HCT116 (cell line): ENCODE data around the gene SIN3B. TPM values are rescaled to one million over a fixed set of nuclear protein-coding genes. Genes with fewer than 3 reads are reported as not detected.

Source experiments
- ATAC-seq: fragments of 200-7000 bp; cut with Tn5 transposase; 2 replicates; pipeline ENCODE4 v1.9.1; 2020; ENCODE audit warnings: mild to moderate bottlenecking, moderate library complexity
- BruUV-seq: library from RNA; stranded (reverse); fragments of 400-500 nt; replicated peaks from 2 replicates; lab custom pipeline; 2021; lab: Mats Ljungman, UMichigan
- CTCF ChIA-PET: fragments of 300-600 bp; sonication (Branson Sonifier 250); formaldehyde crosslinking; loops from one replicate; lab custom pipeline; 2021; ENCODE audit warnings: antibody characterized with exemption; lab: Charles Lee
- POLR2A ChIA-PET: fragments of 300-600, 350-600 bp; sonication (Branson Sonifier 250); formaldehyde crosslinking; loops from one replicate; lab custom pipeline; 2021; ENCODE audit warnings: antibody characterized with exemption; lab: Charles Lee
- RAD21 ChIA-PET, 2 experiments: fragments of 300-600 bp; sonication (Branson Sonifier 250); formaldehyde crosslinking; loops; one replicate each; lab custom pipeline; 2023; ENCODE audit warnings: low total read pairs in 2 of 2; ENCODE audit not compliant: uncharacterized antibody in 2 of 2, unreplicated experiment in 2 of 2, low non-redundant PET in 1 of 2; lab: Charles Lee
- DNase-seq: peaks from one replicate; pipeline ENCODE4 v3.0.0-alpha.2; 2010; ENCODE audit warnings: low read depth, low spot score
- H2AFZ ChIP-seq: fragments of 200-600 bp; shearing (Covaris generic), sonication (generic); 2 replicates; pipeline ENCODE4 v1.6.1; 2017; ENCODE audit warnings: low read depth, mixed run types, mixed read lengths, antibody characterized with exemption, low read length; ENCODE audit not compliant: poor library complexity, severe bottlenecking
- H3K27ac ChIP-seq: 2 replicates; pipeline ENCODE4 v1.5.1; 2012; ENCODE audit warnings: low read depth, low read length
- H3K27me3 ChIP-seq: fragments of 200-600 bp; sonication (generic); 2 replicates; pipeline ENCODE4 v1.6.1; 2016; ENCODE audit warnings: mixed run types, low read length, mixed read lengths; ENCODE audit not compliant: insufficient read depth
- H3K36me3 ChIP-seq, 2 experiments: fragments of 200-500 bp in 1 of 2; fragments of 200-600 bp in 1 of 2; sonication (Bioruptor generic) in 1 of 2; sonication (generic) in 1 of 2; 2 replicates each; pipeline versions ENCODE4 v1.5.1 to v1.6.1; 2014 to 2016; ENCODE audit warnings: low read length in 2 of 2, inconsistent platforms in 1 of 2, mixed read lengths in 1 of 2, mixed run types in 1 of 2; ENCODE audit not compliant: insufficient read depth in 2 of 2, control insufficient read depth in 1 of 2
- H3K4me1 ChIP-seq, 2 experiments: fragments of 200-600 bp in 1 of 2; sonication (generic) in 1 of 2; 2 replicates each; pipeline versions ENCODE4 v1.5.1 to v1.6.1; 2012 to 2017; ENCODE audit warnings: low read length in 2 of 2, inconsistent platforms in 1 of 2, mild to moderate bottlenecking in 1 of 2, mixed read lengths in 1 of 2, mixed run types in 1 of 2, moderate library complexity in 1 of 2; ENCODE audit not compliant: insufficient read depth in 2 of 2, control insufficient read depth in 1 of 2
- H3K4me2 ChIP-seq: fragments of 200-600 bp; sonication (generic); 2 replicates; pipeline ENCODE4 v1.6.1; 2017; ENCODE audit warnings: mixed run types, low read length, mixed read lengths
- H3K4me3 ChIP-seq, 2 experiments: fragments of 200-600 bp in 1 of 2; sonication (generic) in 1 of 2; replicated peaks in 1 of 2; 2 replicates each; pipeline ENCODE4 v1.5.1; 2011 to 2016; ENCODE audit warnings: low read length in 2 of 2, control low read depth in 1 of 2, low read depth in 1 of 2, mild to moderate bottlenecking in 1 of 2, mixed read lengths in 1 of 2, mixed run types in 1 of 2
- H3K79me2 ChIP-seq: fragments of 200-600 bp; sonication (generic); 2 replicates; pipeline ENCODE4 v1.6.1; 2017; ENCODE audit warnings: mild to moderate bottlenecking, mixed run types, low read length, moderate library complexity, mixed read lengths; ENCODE audit not compliant: insufficient read depth
- H3K9ac ChIP-seq: fragments of 200-600 bp; sonication (generic); 2 replicates; pipeline ENCODE4 v1.6.1; 2016; ENCODE audit warnings: low read length, mixed read lengths
- H3K9me2 ChIP-seq: fragments of 200-600 bp; sonication (generic), shearing (Covaris generic); 2 replicates; pipeline ENCODE4 v1.6.1; 2017; ENCODE audit warnings: mixed run types, mild to moderate bottlenecking, moderate library complexity; ENCODE audit not compliant: insufficient read depth
- H3K9me3 ChIP-seq, 2 experiments: fragments of 200-500 bp in 1 of 2; fragments of 200-600 bp in 1 of 2; sonication (Bioruptor generic) in 1 of 2; sonication (generic) in 1 of 2; 2 replicates each; pipeline ENCODE4 v1.6.1; 2014 to 2017; ENCODE audit warnings: low read length in 2 of 2, mixed read lengths in 2 of 2, inconsistent platforms in 1 of 2, low read depth in 1 of 2, mild to moderate bottlenecking in 1 of 2, mixed run types in 1 of 2, moderate library complexity in 1 of 2; ENCODE audit not compliant: control insufficient read depth in 1 of 2, insufficient read depth in 1 of 2
- H4K20me1 ChIP-seq: fragments of 200-600 bp; sonication (generic), shearing (Covaris generic); 2 replicates; pipeline ENCODE4 v1.6.1; 2017; ENCODE audit warnings: mixed run types, mild to moderate bottlenecking, moderate library complexity; ENCODE audit not compliant: insufficient read depth
- CBX3 ChIP-seq: IDR thresholded peaks from 2 replicates; pipeline ENCODE4 v1.6.1; 2012; ENCODE audit warnings: low read depth
- CEBPB ChIP-seq: IDR thresholded peaks from 2 replicates; pipeline ENCODE4 v1.6.1; 2012; ENCODE audit warnings: low read depth
- CTCF ChIP-seq, 3 experiments: fragments of 200-600 bp in 1 of 3; sonication (generic) in 1 of 3; IDR thresholded peaks in 2 of 3; conservative IDR thresholded peaks in 1 of 3; 2 replicates each; pipeline ENCODE4 v1.5.1; 2012 to 2017; ENCODE audit warnings: low read depth in 2 of 3, low read length in 2 of 3, antibody characterized with exemption in 1 of 3, borderline replicate concordance in 1 of 3, control low read depth in 1 of 3, mild to moderate bottlenecking in 1 of 3, mixed read lengths in 1 of 3, mixed run types in 1 of 3, moderate library complexity in 1 of 3; ENCODE audit not compliant: insufficient read depth in 1 of 3
- EGR1 ChIP-seq: IDR thresholded peaks from 2 replicates; pipeline ENCODE4 v1.6.1; 2012; ENCODE audit warnings: low read depth
- ELF1 ChIP-seq: IDR thresholded peaks from 2 replicates; pipeline ENCODE4 v1.6.1; 2012; ENCODE audit warnings: low read depth, borderline replicate concordance
- EZH2 ChIP-seq: fragments of 200-600 bp; sonication (generic); IDR thresholded peaks from 2 replicates; pipeline ENCODE4 v1.6.1; 2017; ENCODE audit warnings: antibody characterized with exemption, mixed run types
- FOSL1 ChIP-seq: IDR thresholded peaks from 2 replicates; pipeline ENCODE4 v1.6.1; 2012; ENCODE audit warnings: low read depth
- JUND ChIP-seq: IDR thresholded peaks from 2 replicates; pipeline ENCODE4 v1.6.1; 2012
- POLR2AphosphoS5 ChIP-seq: IDR thresholded peaks from 2 replicates; pipeline ENCODE4 v1.6.1; 2011; ENCODE audit warnings: mild to moderate bottlenecking, low read depth, low read length, moderate library complexity
- RAD21 ChIP-seq: IDR thresholded peaks from 2 replicates; pipeline ENCODE4 v1.6.1; 2012; ENCODE audit warnings: low read depth, mild to moderate bottlenecking
- REST ChIP-seq: IDR thresholded peaks from 2 replicates; pipeline ENCODE4 v1.6.1; 2012; ENCODE audit warnings: low read depth
- SP1 ChIP-seq: IDR thresholded peaks from 2 replicates; pipeline ENCODE4 v1.6.1; 2012; ENCODE audit warnings: low read depth
- SRF ChIP-seq: IDR thresholded peaks from 2 replicates; pipeline ENCODE4 v1.6.1; 2012; ENCODE audit warnings: low read depth
- TCF7L2 ChIP-seq: IDR thresholded peaks from 2 replicates; pipeline ENCODE4 v1.7.0; 2011; ENCODE audit warnings: borderline replicate concordance, inconsistent platforms; ENCODE audit not compliant: insufficient read depth, insufficient read length; ENCODE audit errors: extremely low read depth
- YY1 ChIP-seq: IDR thresholded peaks from 2 replicates; pipeline ENCODE4 v1.6.1; 2011; ENCODE audit warnings: low read length, low read depth, moderate library complexity, mild to moderate bottlenecking; ENCODE audit not compliant: insufficient replicate concordance; ENCODE audit errors: extremely low read depth
- ZBTB33 ChIP-seq: IDR thresholded peaks from 2 replicates; pipeline ENCODE4 v1.6.1; 2011; ENCODE audit warnings: mild to moderate bottlenecking, low read length, moderate library complexity; ENCODE audit not compliant: insufficient replicate concordance; ENCODE audit errors: extremely low read depth
- ZNF274 ChIP-seq: fragments of 200-500 bp; sonication (Bioruptor generic); IDR thresholded peaks from 2 replicates; pipeline ENCODE4 v1.6.1; 2014; ENCODE audit warnings: mild to moderate bottlenecking, low read depth, low read length, inconsistent platforms
- intact Hi-C: fragments of 100-400 bp; cut with micrococcal nuclease; formaldehyde crosslinking; loops from 2 replicates; pipeline ENCODE4 v1.10.0; 2022
- total RNA-seq: library from RNA; stranded (reverse); gene quantifications from one replicate; pipeline ENCODE4 v1.2.1, GENCODE V29; 2021; ENCODE audit not compliant: unreplicated experiment

SIN3B gene
- total RNA-seq, 1 experiment from 2014 or later = 59.9 TPM

- H3K4me1 ChIP-seq = no peaks in the 10 kb centered on the region
- no peaks in the 10 kb centered on the region for H3K27me3 ChIP-seq
- ChIA-PET POLR2A (no interaction called here), CTCF (no interaction called here), RAD21 (no interaction called here)
- no peak overlapping the region for H3K4me2 ChIP-seq
- no peaks in the 10 kb centered on the region for H4K20me1 ChIP-seq
- no peaks in the 10 kb centered on the region for H3K9me3 ChIP-seq
- no peaks in the 10 kb centered on the region for H3K9me2 ChIP-seq
- no peak for TF ChIP-seq CTCF (IDR thresholded peaks at IDR 0.05 in 2 of 3, conservative IDR thresholded peaks at IDR 0.05 in 1 of 3; ENCODE audit: borderline replicate concordance in 1 of 3, insufficient read depth in 1 of 3, low read depth in 2 of 3, low read length in 2 of 3)
- no peak for TF ChIP-seq EGR1
- TF ChIP-seq SRF = no peak
- TF ChIP-seq ELF1 = no peak
- TF ChIP-seq FOSL1 = no peak
- no peak for TF ChIP-seq CEBPB
- TF ChIP-seq SP1 = no peak
- no peak for TF ChIP-seq CBX3
- TF ChIP-seq RAD21 = no peak
- no peak for TF ChIP-seq ZNF274
- TF ChIP-seq JUND = no peak
- no peak for TF ChIP-seq TCF7L2
- TF ChIP-seq REST = no peak
- no peak for TF ChIP-seq POLR2AphosphoS5
- no peak for TF ChIP-seq ZBTB33
- no peak for TF ChIP-seq EZH2
- no peak for TF ChIP-seq YY1
- BruUV-seq = no TSS peak
- H3K27ac ChIP-seq = no peak overlapping the region
- no peak overlapping the region for H3K9ac ChIP-seq
- peaks cover 17 to 27% of the 10 kb centered on the region in 2 experiments for H3K36me3 ChIP-seq
- no peak overlapping the region for H2AFZ ChIP-seq
- intact Hi-C loops = no loop called here
- ATAC-seq (no peak), DNase-seq (no peak)
- no peaks in the 10 kb centered on the region for H3K79me2 ChIP-seq
- H3K4me3 ChIP-seq = no peak overlapping the region
Measured at GRCh38 chr19:16856091-16856490, 26.9 kb downstream of the SIN3B start.
